Astrocyte of the cerebellum (primary cell): ENCODE results near the gene FTO.

Experiments used
- DNase-seq: peaks from one replicate; pipeline ENCODE4 v3.0.0-alpha.2; 2011; ENCODE audit warnings: low read depth
- H3K4me3 ChIP-seq: 2 replicates; pipeline ENCODE4 v1.5.1; 2011; ENCODE audit warnings: mild to moderate bottlenecking, low read depth, low read length, moderate library complexity
- CTCF ChIP-seq: IDR thresholded peaks from 2 replicates; pipeline ENCODE4 v1.5.1; 2012; ENCODE audit warnings: low read length, low read depth, moderate library complexity, mild to moderate bottlenecking; ENCODE audit errors: missing control alignments
- in situ Hi-C: cut with HindIII; loops from 2 replicates; pipeline ENCODE4 v1.10.0; 2017; ENCODE audit warnings: low sequenced_read_pairs

The FTO gene

GRCh38 chr16:54123766-54124165 lies 419.8 kb downstream of the FTO start:
- in situ Hi-C loops: no loop called here
- TF ChIP-seq CTCF: no peak
- no peak overlapping the region for H3K4me3 ChIP-seq
- DNase-seq: no peak

GRCh38 chr16:54125751-54126655 lies 422.0 kb downstream of the FTO start:
- in situ Hi-C loops: no loop called here
- no peak for TF ChIP-seq CTCF
- DNase-seq: no peak
- H3K4me3 ChIP-seq: no peak overlapping the region

- in situ Hi-C loops: no loop called here
- TF ChIP-seq CTCF: no peak
- no peak overlapping the region for H3K4me3 ChIP-seq
- no peak for DNase-seq
These were observed 423.0 kb downstream of the FTO start for GRCh38 chr16:54126907-54127306.

GRCh38 chr16:54128629-54129234 lies 424.8 kb downstream of the FTO start:
- TF ChIP-seq CTCF: no peak
- in situ Hi-C loops: no loop called here
- no peak overlapping the region for H3K4me3 ChIP-seq
- no peak for DNase-seq

DNA sequence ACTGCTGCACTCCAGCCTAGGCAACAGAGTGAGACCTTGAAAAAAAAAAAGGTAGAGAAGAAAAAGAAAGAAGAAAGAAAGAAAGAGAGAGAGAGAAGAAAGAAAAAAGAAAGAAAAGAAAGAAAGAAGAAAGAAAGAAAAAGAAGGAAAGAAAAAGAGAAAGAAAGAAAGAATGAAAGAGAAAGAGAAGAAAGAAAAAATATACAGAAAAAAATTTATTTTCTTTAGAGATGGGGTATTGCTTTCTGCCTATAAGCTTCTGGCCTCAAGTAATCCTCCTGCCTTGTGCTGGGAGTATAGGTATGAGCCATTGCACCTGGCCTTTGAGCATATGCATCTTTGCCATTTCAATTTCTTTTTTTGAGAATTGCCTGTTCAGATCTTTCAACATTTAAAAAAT lies 425.9 kb downstream of the FTO start:
- in situ Hi-C loops: no loop called here
- TF ChIP-seq CTCF: no peak

GRCh38 chr16:54135361-54136275 lies 431.7 kb downstream of the FTO start:
- H3K4me3 ChIP-seq: no peak overlapping the region
- DNase-seq: peak; percentile 9
- no peak for TF ChIP-seq CTCF
- in situ Hi-C loops: no loop called here

More for the DNA sequence above, 425.9 kb downstream of the FTO start:
- DNase-seq: no peak
- no peak overlapping the region for H3K4me3 ChIP-seq
